Right lobe of liver (tissue), 4 donors: Measurements from ENCODE around the gene SLC39A11.

Experiments
- POLR2A ChIP-seq: fragments of 450-650 bp; IDR thresholded peaks from one replicate; pipeline ENCODE4 v1.6.1; 2017; ENCODE audit warnings: antibody characterized with exemption, mild to moderate bottlenecking
- TF ChIP-seq, protein P1 (sequence below), 4 donors: fragments of 200-600 bp in 3 of 4; fragments of 450-650 bp in 1 of 4; IDR thresholded peaks; one replicate each; pipeline versions ENCODE4 v1.5.1 to v1.8.0; 2016 to 2022; ENCODE audit warnings: antibody characterized with exemption in 4 of 4, mild to moderate bottlenecking in 2 of 4
- donor health status: DM: no; HTN: no; CAD: no.
- donor health status: DM: no; HTN: no; CAD: no.
- donor health status: DM: no; HTN: yes; CAD: no.

DNA sequence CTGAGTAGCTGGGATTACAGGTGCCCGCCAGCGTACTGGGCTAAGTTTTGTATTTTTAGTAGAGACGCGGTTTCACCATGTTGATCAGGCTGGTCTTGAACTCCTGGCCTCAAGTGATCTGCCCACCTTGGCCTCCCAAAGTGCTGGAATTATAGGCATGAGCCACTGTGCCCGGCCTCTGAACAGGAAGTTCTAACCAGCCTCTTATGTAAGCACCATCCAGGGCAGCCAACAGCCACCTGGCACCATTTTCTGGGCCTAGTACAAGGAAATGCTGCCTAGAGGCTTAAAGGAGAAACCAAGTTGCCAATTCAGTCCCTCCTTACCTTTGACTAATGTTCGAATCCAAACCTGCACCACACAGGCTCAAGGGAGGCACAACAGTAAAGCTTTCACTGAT, 8.5 kb upstream of the SLC39A11 start:
- TF ChIP-seq, protein P1, sequence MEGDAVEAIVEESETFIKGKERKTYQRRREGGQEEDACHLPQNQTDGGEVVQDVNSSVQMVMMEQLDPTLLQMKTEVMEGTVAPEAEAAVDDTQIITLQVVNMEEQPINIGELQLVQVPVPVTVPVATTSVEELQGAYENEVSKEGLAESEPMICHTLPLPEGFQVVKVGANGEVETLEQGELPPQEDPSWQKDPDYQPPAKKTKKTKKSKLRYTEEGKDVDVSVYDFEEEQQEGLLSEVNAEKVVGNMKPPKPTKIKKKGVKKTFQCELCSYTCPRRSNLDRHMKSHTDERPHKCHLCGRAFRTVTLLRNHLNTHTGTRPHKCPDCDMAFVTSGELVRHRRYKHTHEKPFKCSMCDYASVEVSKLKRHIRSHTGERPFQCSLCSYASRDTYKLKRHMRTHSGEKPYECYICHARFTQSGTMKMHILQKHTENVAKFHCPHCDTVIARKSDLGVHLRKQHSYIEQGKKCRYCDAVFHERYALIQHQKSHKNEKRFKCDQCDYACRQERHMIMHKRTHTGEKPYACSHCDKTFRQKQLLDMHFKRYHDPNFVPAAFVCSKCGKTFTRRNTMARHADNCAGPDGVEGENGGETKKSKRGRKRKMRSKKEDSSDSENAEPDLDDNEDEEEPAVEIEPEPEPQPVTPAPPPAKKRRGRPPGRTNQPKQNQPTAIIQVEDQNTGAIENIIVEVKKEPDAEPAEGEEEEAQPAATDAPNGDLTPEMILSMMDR (IDR thresholded peaks at IDR 0.05): no peak
- no peak for TF ChIP-seq POLR2A
